HuH-7.5 (cell line): ENCODE results near the gene STAC2.
A peak's percentile ranks its signal among the peaks of the same experiment; 100 is the strongest.
"Not testable (repeated sequence)": the region's sequence is repeated elsewhere in the genome, so short reads cannot be mapped to it uniquely, and the experiment has no call there.

Source experiments
- DNase-seq: peaks from one replicate; pipeline ENCODE4 v3.0.0; 2011; ENCODE audit warnings: low spot score

Gene STAC2

GRCh38 chr17:39186481-39187002, 39.2 kb downstream of the STAC2 start:
- DNase-seq, result no peak

GRCh38 chr17:39183720-39184119, 42.0 kb downstream of the STAC2 start:
- no peak for DNase-seq

DNA sequence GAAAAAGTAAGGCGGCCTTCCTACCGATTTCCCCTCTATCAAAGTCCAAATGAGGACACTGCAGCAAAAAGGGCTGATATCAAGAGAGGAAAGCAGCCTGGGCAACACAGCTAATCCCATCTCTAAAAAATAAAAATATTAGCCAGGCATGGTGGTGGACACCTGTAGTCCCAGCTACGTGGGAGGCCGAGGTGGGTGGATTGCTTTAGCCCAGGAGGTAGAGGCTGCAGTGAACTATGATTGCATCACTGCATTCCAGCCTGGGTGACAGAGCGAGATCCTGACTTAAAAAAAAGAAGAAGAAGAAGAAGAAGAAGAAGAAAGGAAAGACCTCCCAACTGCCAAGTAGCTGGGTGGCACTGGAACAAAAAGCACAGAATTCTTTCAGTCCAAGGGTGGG, 42.7 kb downstream of the STAC2 start:
- no peak for DNase-seq

- DNase-seq, result no peak
These were observed 44.4 kb downstream of the STAC2 start for GRCh38 chr17:39181303-39181702.

DNA sequence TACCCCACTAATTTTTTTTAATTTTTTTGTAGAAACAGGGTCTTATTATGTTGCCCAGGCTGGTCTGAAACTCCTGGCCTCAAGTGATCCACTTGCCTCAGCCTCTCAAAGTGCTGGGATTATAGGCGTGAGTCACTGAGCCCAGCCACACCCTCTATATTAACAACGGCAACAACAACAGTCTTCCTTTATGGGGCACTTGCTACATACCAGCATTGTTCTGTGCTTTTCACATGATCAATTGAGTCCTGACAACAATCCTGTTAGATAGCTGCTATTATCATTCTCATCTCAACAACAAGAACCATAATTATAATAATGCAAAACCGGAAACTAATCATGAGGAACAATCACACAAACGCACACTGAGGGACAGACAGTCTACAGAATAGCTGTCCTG, 47.2 kb downstream of the STAC2 start:
- no peak for DNase-seq

GRCh38 chr17:39177256-39177655, 48.5 kb downstream of the STAC2 start:
- DNase-seq, result no peak

DNA sequence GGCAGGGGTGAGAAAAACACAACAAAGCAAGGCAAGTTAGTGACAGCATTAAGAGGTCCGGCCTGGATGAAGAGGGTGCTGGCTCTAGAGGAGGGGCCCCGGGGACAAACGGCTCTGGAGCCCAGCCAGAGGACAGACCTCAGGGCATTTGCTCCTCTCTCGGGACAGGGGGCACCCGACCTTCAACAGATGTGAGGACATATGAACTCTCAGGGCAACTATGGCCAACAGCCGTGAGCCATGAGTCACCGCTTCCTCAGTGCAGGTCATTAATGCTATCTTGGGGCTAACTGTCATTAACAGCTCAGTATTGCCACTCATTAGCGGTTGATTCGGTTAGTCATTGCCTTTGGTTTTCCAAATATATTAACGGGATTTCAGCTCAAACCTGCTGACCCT, 50.1 kb downstream of the STAC2 start:
- DNase-seq, result no peak

DNA sequence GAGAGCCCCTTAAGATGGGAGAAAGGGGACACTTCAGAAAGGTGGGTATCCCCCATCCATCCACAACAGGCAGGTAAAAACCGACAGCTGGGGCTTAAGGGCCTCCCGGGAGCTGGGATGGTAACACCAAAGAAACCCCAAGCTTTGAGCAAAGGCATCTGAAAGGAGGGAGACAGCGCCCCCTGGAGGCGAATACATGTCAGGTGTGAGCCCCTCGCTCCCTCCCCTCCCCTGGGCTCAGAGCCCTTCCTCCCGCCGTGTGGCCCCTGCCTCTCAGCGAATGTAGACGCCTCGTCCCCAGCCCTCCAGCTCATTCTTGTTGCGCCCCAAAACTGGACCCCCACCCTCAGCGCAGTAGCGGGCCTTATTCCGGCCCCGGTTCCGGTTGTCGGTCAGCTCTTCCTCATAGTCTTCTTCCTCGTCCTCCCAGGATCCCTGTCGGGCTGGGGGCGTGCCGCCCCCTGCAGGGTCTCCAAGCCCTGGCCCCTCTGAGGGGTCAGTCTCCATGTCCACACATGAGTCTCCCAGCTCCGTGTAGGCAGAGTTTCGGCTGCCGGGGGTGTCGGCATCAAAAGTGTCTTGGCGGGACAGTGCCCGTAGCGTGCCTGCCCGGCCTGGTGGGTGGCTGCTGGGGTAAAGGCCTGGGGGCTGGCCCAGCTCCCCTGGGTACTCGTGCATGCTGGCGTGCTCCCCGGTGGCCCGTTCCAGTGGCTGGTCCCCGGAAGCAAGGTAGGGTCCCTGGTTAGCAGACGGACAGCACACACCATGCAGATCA, 50.6 kb downstream of the STAC2 start:
- peak; percentile 78 for DNase-seq

DNA sequence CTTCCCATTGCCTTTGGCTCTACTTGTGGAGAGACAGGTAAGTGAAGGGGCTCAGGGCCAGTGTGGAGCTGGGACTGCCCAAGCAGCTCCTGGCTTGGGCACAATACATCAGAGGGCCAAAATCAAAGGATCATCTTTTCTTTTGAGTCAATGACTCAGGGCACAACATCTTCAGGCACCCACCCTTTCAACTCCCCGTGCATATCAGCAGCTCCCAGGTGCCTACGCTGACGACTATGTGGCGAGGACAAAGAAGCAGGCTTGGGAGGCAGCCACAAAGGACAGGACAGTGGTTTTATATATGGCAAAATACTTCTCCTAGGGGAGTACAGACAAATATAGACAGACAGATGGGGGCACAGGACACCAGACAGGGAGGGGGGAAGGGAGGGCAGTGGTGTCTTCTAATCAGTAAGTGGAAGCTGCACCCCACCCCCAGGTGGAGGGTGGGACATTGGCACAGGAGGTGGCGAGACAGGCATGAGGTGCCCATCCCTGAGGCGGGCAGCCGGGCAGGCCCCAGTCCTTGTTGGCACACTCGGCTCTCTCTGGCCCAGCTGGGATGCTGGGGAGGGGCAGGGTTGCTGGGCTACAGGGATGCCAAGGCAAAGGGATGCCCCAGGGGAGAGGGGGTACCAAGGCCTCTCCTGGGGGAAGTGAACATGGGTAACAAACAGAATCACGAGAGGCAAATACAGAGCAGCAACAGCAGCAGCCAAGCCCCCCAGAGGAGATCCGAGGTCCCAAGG, 52.0 kb downstream of the STAC2 start:
- no peak for DNase-seq

GRCh38 chr17:39173080-39173479, 52.7 kb downstream of the STAC2 start:
- DNase-seq, result no peak

GRCh38 chr17:39171933-39172332, 53.8 kb downstream of the STAC2 start:
- DNase-seq, result no peak

DNA sequence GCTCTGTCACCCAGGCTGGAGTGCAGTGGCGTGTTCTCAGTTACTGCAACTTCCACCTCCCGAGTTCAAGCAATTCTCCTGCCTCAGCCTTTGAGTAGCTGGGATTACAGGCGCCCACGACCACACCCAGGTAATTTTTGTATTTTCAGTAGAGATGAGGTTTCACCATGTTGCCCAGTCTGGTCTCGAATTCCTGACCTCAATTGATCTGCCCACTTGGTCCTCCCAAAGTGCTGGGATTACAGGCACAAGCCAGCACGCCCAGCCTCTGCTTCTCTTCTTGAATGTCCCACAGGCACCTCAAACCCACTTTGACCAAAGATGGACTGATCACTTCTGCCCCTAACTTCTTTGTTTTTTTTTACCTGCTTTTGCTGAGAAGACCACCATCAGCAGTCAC, 55.2 kb downstream of the STAC2 start:
- DNase-seq, result no peak

DNA sequence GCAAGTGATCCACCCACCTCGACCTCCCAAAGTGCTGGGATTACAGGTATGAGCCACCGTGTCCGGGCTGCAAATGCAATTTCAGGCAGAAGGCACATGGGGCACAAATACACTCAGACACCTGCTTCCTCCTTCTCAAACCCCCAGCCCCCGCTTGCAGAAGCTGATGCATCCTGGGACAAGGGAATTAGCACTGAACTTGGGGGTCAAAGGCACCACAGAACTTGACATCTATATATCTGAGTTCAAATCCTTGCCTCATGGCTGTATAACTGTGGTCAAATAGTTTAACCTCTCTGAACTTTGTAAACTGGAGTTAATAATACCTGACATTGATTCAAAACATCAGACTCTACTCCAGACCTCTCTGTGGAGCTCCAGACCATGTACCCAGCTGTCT, 55.6 kb downstream of the STAC2 start:
- DNase-seq, result no peak

GRCh38 chr17:39169518-39169917, 56.2 kb downstream of the STAC2 start:
- DNase-seq, result no peak

DNA sequence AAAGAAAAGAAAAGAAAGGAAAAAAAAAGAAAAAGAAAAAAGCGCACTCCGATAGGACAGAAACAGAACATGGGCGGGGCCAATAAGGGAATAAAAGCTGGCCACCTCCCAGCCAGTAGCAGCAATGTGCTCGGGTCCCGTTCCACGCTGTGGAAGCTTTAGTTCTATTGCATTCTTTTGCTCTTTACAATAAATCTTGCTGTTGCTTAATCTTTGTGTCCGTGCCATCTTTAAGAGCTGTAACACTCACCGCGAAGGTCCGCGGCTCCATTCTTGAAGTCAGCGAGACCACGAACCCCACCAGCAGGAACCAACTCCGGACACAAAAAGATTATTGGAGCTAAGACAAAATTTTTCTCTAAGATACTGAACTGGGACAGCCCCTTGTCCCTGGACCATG, 56.6 kb downstream of the STAC2 start:
- DNase-seq, result no peak

DNA sequence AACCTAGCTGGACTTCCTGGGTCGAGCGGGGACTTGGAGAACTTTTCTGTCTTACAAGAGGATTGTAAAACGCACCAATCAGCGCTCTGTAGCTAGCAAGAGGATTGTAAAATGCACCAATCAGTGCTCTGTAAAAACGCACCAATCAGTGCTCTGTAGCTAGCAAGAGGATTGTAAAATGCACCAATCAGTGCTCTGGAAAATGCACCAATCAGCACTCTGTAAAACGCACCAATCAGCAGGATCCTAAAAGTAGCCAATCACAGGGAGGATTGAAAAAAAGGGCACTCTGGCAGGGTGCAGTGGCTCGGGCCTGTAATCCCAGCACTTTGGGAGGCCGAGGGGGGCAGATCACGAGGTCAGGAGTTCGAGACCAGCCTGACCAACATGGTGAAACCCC, 57.2 kb downstream of the STAC2 start:
- not testable (repeated sequence) for DNase-seq

- no peak for DNase-seq
These were observed 58.3 kb downstream of the STAC2 start for GRCh38 chr17:39167476-39167875.

- no peak for DNase-seq
These were observed 59.1 kb downstream of the STAC2 start for GRCh38 chr17:39166437-39167335.

GRCh38 chr17:39165841-39166349, 59.9 kb downstream of the STAC2 start, which contains the start of gene ARL5C:
Gene ARL5C (minus strand): TSS chr17:39166161. CDS start chr17:39165760, 401 bp downstream.
- DNase-seq, result no peak

GRCh38 chr17:39165178-39165840, 60.4 kb downstream of the STAC2 start:
- DNase-seq, result no peak

GRCh38 chr17:39164675-39165143, 61.0 kb downstream of the STAC2 start:
- peak; percentile 85 for DNase-seq
